Measurements from ENCODE around the gene SLC39A11. TPM values are rescaled to one million over a fixed set of nuclear protein-coding genes. Genes with fewer than 3 reads are reported as not detected.

Gene SLC39A11
- total RNA-seq, 1 experiment from 2014 or later, result 18.9 TPM

GRCh38 chr17:72693956-72694355, 398.5 kb downstream of the SLC39A11 start:
- ChIA-PET POLR2A (no interaction called here), CTCF (interaction anchor here (1.4 kb wide), 1 partner anchor 137 kb away, joined by 4 read pairs; no protein-coding TSS in a partner anchor)
- peaks cover 15% of the 10 kb centered on the region for H3K9me3 Mint-ChIP-seq
- H3K4me1 Mint-ChIP-seq, result no peaks in the 10 kb centered on the region
- no peak overlapping the region for H3K27ac Mint-ChIP-seq
- TF ChIP-seq AFF4 (CRISPR knock-in tag; IDR thresholded peaks at IDR 0.05; ENCODE audit: borderline replicate concordance) (no peak), HMGA2 (CRISPR knock-in tag; IDR thresholded peaks at IDR 0.05) (no peak), ZNF532 (CRISPR knock-in tag; IDR thresholded peaks at IDR 0.05; ENCODE audit: borderline replicate concordance) (no peak), NFYB (CRISPR knock-in tag; conservative IDR thresholded peaks at IDR 0.05; ENCODE audit: low read depth) (no peak), GTF2I (CRISPR knock-in tag; conservative IDR thresholded peaks at IDR 0.05) (no peak), ZNF317 (CRISPR knock-in tag; IDR thresholded peaks at IDR 0.05; ENCODE audit: borderline replicate concordance, low read depth) (no peak), FOXK1 (CRISPR knock-in tag; IDR thresholded peaks at IDR 0.05) (no peak), MXD4 (CRISPR knock-in tag; IDR thresholded peaks at IDR 0.05; ENCODE audit: borderline replicate concordance) (no peak), ATF1 (CRISPR knock-in tag; IDR thresholded peaks at IDR 0.05) (no peak), EMX1 (CRISPR knock-in tag; IDR thresholded peaks at IDR 0.05) (no peak), MLX (CRISPR knock-in tag; IDR thresholded peaks at IDR 0.05) (no peak), ZNF121 (CRISPR knock-in tag; IDR thresholded peaks at IDR 0.05) (no peak), IRF1 (CRISPR knock-in tag; IDR thresholded peaks at IDR 0.05) (no peak), NR1H2 (CRISPR knock-in tag; IDR thresholded peaks at IDR 0.05) (no peak), GABPB1 (CRISPR knock-in tag; IDR thresholded peaks at IDR 0.05) (no peak), SOX15 (CRISPR knock-in tag; IDR thresholded peaks at IDR 0.05) (no peak), SP1 (CRISPR knock-in tag; conservative IDR thresholded peaks at IDR 0.05) (no peak)
- no peaks in the 10 kb centered on the region for H3K27me3 Mint-ChIP-seq (ENCODE audit: low read depth)
- H3K4me3 Mint-ChIP-seq, result no peak overlapping the region
- DNase-seq (ENCODE audit: low spot score), result no peak
- H3K36me3 Mint-ChIP-seq, result no peaks in the 10 kb centered on the region
- no peak for ATAC-seq
